ENCODE data around the gene NPIPA1.
"Not testable (repeated sequence)": the region's sequence is repeated elsewhere in the genome, so short reads cannot be mapped to it uniquely, and the experiment has no call there.

The NPIPA1 gene

GRCh38 chr16:14978908-14979307 lies 41.7 kb downstream of the NPIPA1 start:
- not testable (repeated sequence) for DNase-seq

DNA sequence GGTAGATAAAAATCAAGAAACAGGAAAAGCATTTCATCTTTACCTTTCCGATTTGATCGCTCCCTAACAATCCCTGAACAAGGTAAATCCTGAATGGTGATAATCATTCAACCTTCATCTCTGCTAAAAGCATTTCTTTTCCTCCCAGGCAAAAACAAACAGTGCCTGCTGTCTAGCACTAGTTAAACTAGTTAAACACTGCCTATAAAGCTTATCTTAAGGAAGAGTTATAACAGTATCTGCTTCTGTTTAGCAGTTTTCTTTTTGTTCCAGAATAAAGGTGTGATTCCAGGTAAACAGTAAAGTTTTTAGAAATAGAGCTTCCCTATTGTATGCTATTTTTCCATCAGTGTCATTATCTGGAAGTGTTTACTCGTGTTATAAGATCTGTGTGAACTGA lies 44.0 kb downstream of the NPIPA1 start:
- peak; percentile 56 for DNase-seq

GRCh38 chr16:14982521-14982920 lies 45.3 kb downstream of the NPIPA1 start:
- DNase-seq: not testable (repeated sequence)

GRCh38 chr16:14988092-14988491 lies 50.8 kb downstream of the NPIPA1 start:
- not testable (repeated sequence) for DNase-seq

GRCh38 chr16:14988661-14989191 lies 51.5 kb downstream of the NPIPA1 start:
- not testable (repeated sequence) for DNase-seq

- not testable (repeated sequence) for DNase-seq
These were observed 52.3 kb downstream of the NPIPA1 start for GRCh38 chr16:14989291-14990281.

DNA sequence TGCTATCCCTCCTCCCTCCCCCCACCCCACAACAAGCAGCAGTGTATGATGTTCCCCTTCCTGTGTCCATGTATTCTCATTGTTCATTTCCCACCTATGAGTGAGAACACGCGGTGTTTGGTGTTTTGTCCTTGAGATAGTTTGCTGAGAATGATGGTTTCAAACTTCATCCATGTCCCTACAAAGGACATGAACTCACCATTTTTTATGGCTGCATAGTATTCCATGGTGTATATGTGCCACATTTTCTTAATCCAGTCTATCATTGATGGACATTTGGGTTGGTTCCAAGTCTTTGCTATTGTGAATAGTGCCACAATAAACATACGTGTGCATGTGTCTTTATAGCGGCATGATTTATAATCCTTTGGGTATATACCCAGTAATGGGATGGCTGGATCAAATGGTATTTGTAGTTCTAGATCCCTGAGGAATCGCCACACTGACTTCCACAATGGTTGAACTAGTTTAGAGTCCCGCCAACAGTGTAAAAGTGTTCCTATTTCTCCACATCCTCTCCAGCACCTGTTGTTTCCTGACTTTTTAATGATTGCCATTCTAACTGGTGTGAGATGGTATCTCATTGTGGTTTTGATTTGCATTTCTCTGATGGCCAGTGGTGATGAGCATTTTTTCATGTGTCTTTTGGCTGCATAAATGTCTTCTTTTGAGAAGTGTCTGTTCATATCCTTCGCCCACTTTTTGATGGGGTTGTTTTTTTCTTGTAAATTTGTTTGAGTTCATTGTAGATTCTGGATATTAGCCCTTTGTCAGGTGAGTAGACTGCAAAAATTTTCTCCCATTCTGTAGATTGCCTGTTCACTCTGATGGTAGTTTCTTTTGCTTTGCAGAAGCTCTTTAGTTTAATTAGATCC lies 56.3 kb downstream of the NPIPA1 start:
- DNase-seq: not testable (repeated sequence)

- not testable (repeated sequence) for DNase-seq
These were observed 59.5 kb downstream of the NPIPA1 start for GRCh38 chr16:14996702-14997101.

DNA sequence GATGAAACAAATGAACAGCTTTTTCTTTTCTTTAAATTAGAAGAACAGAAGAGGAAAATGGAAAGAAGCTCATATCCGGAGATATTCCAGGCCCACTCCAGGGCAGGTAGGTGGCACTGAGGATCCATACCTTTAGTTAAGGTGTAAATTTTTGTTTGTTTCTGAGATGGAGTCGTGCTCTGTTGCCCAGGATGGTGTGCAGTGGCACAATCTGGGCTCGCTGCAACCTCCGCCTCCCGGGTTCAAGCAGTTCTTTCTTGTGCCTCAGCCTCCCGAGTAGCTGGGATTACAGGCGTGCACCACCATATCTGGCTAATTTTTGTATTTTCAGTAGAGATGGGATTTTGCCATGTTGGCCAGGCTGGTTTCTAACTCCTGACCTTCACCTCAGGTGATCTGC lies 61.1 kb downstream of the NPIPA1 start:
- not testable (repeated sequence) for DNase-seq

GRCh38 chr16:14999845-15000244 lies 62.6 kb downstream of the NPIPA1 start:
- DNase-seq: not testable (repeated sequence)

Measured in NCI-H146 (cell line).